Mucosa of stomach (tissue), 1 donor: ENCODE measurements around the gene GARNL3.
A peak's percentile ranks its signal among the peaks of the same experiment; 100 is the strongest.

Experiments used
- H3K27me3 ChIP-seq: one replicate; pipeline ENCODE4 v1.7.0; 2013; ENCODE audit warnings: mild to moderate bottlenecking, low read length; ENCODE audit not compliant: control insufficient read depth, insufficient read depth
- H3K36me3 ChIP-seq: one replicate; pipeline ENCODE4 v1.7.0; 2013; ENCODE audit warnings: low read length; ENCODE audit not compliant: control insufficient read depth, insufficient read depth
- H3K4me1 ChIP-seq: one replicate; pipeline ENCODE4 v1.7.0; 2013; ENCODE audit warnings: mild to moderate bottlenecking, low read length; ENCODE audit not compliant: control insufficient read depth, insufficient read depth
- H3K4me3 ChIP-seq: one replicate; pipeline ENCODE4 v1.7.0; 2013; ENCODE audit warnings: low read length
- H3K9ac ChIP-seq: one replicate; pipeline ENCODE4 v1.7.0; 2013; ENCODE audit warnings: mild to moderate bottlenecking, low read length, moderate library complexity
- H3K9me3 ChIP-seq: one replicate; pipeline ENCODE4 v1.7.0; 2013; ENCODE audit warnings: mild to moderate bottlenecking, low read length, moderate library complexity; ENCODE audit not compliant: control insufficient read depth
- donor health status: Pancreatic carcinoma.

Gene GARNL3

DNA sequence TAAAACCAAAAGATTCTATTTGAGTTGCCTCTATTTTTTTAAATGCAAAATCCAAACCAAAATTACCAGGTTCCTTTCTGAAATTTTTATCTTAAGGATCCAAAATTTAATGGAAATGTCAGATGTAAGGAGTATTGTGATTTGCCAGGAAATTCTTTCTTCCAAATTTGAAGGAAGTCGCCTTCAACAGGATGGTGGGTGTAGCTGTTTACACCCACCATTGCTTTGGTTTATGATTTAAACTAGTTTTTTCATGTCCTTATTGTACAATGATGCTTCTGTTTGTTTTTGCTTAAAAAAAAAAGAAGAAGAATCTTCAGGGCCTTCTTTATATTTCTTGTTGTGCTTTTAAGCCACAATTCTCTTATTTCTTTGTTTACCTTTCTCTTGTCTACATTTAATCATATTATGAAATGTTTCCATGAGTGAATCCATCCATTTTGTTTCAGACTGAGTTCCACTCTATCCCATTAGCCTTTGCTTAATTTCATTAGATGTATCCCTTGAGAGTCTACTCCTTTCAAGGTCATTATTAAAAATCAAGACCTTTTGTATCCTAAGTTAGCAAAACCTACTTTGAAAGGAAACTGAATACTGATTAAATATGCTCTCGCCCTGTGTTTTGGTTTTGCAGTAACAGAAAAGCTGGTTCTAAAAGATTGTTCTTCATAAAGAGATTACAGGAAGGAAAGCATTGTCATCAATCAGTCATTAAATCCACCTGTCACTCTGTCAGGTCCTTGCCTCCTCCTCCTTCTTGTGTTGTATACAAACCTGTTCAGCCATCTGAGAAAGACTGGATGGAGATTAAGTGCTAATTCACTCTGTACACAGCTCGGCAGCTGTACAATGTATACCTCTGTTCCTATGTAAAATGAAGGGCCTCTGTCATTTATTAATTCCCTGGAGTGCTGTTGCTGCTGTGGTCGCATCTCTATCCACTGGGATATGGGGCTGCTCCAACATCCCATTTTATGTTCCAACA, 86.9 kb downstream of the GARNL3 start:
- Histone ChIP-seq H3K27me3 (no peaks in the 10 kb centered on the region), H3K9ac (no peak overlapping the region), H3K4me1 (no peaks in the 10 kb centered on the region), H3K9me3 (no peaks in the 10 kb centered on the region), H3K4me3 (no peak overlapping the region), H3K36me3 (no peaks in the 10 kb centered on the region)

DNA sequence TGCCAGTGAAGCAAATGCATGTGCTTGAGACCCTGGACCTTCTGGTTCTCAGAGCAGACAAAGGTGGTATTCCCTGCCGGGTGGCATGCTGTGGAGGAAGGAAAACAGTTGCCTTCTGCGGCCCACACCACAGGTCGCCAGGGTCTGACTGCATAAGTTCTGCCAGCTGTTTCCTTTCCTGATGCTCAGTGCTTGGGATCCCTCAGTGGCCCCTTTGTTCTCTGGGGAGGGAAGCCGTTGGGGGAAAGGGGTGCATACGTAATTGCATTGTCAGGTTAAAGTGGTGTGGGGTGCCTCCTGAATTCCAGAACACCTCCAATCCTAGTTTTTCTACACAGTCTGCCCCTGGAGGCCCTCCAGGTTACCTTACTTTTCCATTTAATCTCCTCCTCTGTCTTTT, 89.3 kb downstream of the GARNL3 start:
- H3K27me3 ChIP-seq: no peaks in the 10 kb centered on the region
- H3K9ac ChIP-seq: no peak overlapping the region
- H3K9me3 ChIP-seq: no peaks in the 10 kb centered on the region
- no peak overlapping the region for H3K4me3 ChIP-seq
- H3K4me1 ChIP-seq: no peaks in the 10 kb centered on the region
- H3K36me3 ChIP-seq: no peaks in the 10 kb centered on the region

DNA sequence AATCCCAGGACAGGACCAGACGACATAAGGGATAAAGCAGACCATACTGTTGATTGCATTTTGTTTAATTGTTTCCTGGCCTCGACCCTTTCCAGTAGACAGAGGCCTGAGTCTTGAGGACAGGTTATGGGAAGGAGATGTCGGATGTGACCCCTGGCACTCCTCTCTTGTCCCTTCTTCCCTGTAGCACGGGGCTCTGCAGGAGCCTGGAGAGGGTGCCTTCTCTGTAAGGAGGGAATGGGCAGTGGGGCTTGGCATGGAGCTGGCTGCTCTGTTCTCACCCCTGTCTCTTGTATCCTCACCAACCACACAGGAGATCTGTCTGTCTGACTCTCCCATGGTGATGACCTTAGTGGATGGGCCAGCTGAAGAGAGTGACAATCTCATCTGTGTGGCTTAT, 92.3 kb downstream of the GARNL3 start:
- H3K36me3 ChIP-seq: no peaks in the 10 kb centered on the region
- peaks cover 18% of the 10 kb centered on the region for H3K4me1 ChIP-seq
- H3K9ac ChIP-seq: no peak overlapping the region
- H3K4me3 ChIP-seq: no peak overlapping the region
- H3K9me3 ChIP-seq: no peaks in the 10 kb centered on the region
- H3K27me3 ChIP-seq: no peaks in the 10 kb centered on the region

DNA sequence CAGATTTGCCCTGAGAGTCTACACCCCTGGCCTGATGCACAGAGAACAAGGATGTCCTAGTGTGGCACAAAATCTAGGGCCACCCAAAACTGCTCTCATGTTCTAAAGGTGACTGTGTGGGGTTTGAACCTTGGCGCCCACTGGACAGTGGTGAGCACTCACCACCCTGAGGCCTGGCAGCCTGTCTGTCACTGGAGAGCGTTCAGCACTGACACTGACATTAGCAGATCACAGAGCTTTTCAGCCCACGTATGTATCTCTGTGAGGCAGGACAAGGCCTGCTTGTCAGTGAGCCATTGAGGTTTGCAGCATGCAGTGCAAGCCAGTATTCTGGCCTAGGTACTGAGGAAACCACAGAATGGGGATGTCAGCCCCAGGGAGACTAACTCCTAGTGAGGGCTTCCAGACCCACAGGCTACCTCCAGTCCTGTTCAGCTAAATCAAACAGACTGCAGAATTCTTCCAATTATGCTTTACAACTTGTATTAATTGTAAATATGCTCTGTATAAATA, 93.5 kb downstream of the GARNL3 start:
- H3K27me3 ChIP-seq: no peaks in the 10 kb centered on the region
- no peak overlapping the region for H3K9ac ChIP-seq
- H3K4me1 ChIP-seq: peaks cover 30% of the 10 kb centered on the region
- H3K9me3 ChIP-seq: no peaks in the 10 kb centered on the region
- no peak overlapping the region for H3K4me3 ChIP-seq
- H3K36me3 ChIP-seq: no peaks in the 10 kb centered on the region

DNA sequence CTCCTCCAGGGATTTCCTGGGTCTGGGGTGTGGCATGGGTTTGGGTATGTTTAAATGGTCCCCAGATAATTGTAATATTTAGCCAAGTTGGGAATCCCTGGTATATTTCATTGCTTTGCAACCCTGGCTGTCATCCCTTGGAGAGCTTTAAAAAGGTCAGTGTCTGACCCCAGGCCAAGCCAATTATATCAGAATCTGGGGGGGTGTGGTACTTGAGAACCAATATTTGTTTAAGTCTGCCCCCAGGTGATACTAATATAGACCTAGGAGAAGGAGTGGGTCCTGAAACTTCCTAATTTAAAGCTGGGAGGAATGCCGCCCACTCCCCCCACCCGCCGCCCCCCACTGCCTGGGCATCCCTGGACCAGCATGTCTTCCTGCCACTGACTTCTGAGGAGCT, 94.2 kb downstream of the GARNL3 start:
- no peak overlapping the region for H3K4me3 ChIP-seq
- peaks cover 30% of the 10 kb centered on the region for H3K4me1 ChIP-seq
- H3K9me3 ChIP-seq: no peaks in the 10 kb centered on the region
- H3K27me3 ChIP-seq: no peaks in the 10 kb centered on the region
- H3K9ac ChIP-seq: no peak overlapping the region
- no peaks in the 10 kb centered on the region for H3K36me3 ChIP-seq

DNA sequence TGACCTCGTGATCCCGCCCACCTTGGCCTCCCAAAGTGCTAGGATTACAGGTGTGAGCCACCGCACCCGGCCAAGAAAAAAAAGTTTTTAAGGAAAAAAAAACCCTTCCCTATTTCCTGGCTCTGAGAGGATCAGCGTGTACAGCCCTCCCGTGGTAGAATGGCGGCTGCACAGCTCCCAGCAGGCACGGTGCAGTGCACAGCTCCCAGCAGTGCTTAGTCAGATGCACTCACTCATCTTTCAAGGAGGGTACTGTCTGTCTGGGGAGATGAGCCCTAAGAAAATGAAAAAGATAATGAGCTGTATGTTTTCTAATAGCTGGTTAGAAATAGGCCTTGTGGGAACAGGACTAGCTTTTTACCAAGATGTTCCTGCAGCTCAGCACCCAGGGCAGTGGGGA, 95.7 kb downstream of the GARNL3 start:
- H3K36me3 ChIP-seq: no peaks in the 10 kb centered on the region
- H3K9ac ChIP-seq: peak overlapping the region; percentile 84
- peaks cover 30% of the 10 kb centered on the region for H3K4me1 ChIP-seq
- no peaks in the 10 kb centered on the region for H3K27me3 ChIP-seq
- no peaks in the 10 kb centered on the region for H3K9me3 ChIP-seq
- H3K4me3 ChIP-seq: no peak overlapping the region

DNA sequence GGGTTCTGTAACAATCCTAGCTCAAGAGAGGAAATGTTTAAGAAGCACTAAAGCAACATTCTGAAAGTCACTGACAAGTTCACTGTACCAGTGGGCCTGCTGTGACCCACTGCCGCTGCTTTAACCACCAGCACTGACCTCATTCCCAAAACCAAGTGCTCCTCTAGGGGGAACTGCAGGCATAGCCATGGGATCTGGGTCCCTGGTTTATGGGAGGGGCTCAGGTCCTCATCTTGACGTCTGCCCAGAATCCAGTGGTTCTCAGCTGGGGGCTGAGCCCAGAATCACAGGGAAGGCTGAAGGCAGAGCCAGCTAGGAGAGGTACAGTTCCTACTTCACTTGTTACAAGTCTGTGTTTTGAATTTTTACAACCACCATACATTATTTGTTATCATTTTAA, 96.3 kb downstream of the GARNL3 start:
- Histone ChIP-seq H3K9me3 (no peaks in the 10 kb centered on the region), H3K4me1 (peaks cover 30% of the 10 kb centered on the region), H3K4me3 (peak overlapping the region; percentile 40), H3K36me3 (no peaks in the 10 kb centered on the region), H3K27me3 (no peaks in the 10 kb centered on the region), H3K9ac (peak overlapping the region; percentile 84)

DNA sequence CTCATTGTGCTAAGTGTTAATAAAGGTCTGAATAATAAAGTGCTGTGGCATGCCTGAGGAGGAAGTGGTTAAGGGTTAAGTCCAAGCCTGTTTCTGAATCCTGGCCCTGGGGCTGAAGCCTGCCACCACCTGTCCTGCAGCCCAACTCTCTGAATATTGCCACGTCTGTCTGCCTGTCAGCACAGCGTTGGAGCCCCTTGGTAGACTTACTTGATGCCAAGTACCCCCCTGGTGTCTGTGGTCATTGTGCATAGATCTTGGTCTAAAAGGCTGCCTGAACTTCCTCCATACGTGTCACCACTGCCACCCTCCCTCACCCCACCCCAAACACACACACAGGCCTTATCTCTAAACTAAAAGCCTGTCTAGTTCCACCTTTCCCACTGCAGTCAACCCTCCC, 97.0 kb downstream of the GARNL3 start:
- H3K9ac ChIP-seq: peak overlapping the region; percentile 84
- H3K9me3 ChIP-seq: no peaks in the 10 kb centered on the region
- H3K36me3 ChIP-seq: no peaks in the 10 kb centered on the region
- H3K4me1 ChIP-seq: peaks cover 30% of the 10 kb centered on the region
- peak overlapping the region; percentile 40 for H3K4me3 ChIP-seq
- no peaks in the 10 kb centered on the region for H3K27me3 ChIP-seq

DNA sequence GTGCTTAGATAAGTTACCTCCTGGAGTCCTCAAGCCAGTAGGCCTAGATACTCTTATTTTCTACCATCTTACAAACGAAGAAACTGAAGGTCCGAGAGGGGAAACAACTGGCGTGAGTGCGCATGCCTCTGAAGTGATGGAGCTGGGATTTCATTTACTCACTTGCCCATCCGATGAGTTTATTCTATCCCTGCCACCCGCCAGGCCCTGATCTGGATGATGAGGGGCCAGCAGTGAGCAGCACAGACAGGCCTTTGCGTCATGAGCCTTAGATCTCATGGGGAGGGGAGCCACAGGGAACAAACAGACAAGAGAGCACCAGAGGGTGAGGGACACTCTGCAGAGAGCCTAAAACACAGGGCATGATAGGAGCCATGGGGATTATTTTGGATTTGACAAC, 98.3 kb downstream of the GARNL3 start:
- H3K4me1 ChIP-seq: peaks cover 30% of the 10 kb centered on the region
- no peak overlapping the region for H3K4me3 ChIP-seq
- no peaks in the 10 kb centered on the region for H3K27me3 ChIP-seq
- no peaks in the 10 kb centered on the region for H3K9me3 ChIP-seq
- H3K36me3 ChIP-seq: no peaks in the 10 kb centered on the region
- H3K9ac ChIP-seq: no peak overlapping the region

DNA sequence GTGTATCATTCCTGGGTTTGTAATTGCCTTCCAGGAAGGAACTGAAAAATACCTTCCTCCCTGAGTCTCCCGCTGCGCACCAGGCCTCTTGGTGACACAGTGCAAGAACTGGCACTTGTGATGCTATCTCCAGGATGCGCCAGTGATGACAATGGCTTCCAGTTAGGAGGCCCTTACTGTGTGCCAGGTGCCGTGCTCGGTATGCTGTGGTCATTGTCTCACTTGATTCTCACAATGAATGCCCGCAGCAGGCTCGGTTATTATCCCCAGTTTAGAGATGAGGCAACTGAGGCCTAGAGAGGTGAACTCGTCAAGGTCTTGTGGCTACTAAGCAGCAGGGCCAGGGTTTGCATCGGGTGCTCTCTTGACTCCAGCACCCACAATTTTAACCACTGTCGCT, 100.9 kb downstream of the GARNL3 start:
- Histone ChIP-seq H3K4me3 (no peak overlapping the region), H3K36me3 (no peaks in the 10 kb centered on the region)

DNA sequence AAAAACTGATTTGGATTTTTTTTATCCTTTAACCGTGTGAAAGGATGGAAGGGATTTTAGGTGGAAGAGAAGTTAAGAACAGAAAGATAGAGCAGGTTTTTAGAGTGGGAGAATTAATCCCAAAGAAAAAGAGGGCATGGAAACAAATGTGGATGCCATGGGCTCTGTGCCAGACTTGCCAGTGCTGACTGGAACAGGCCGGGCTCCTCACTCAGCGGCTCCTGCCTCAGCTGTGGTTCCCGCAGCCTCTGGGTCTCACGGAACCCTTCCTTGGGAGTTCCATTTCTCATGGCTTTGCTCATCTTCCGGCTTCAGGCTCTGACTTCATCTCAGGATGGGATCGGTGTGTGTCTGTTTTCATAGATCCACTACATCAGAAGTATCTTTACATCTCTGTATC, 102.0 kb downstream of the GARNL3 start:
- H3K36me3 ChIP-seq: no peaks in the 10 kb centered on the region
- no peaks in the 10 kb centered on the region for H3K27me3 ChIP-seq
- H3K4me3 ChIP-seq: no peak overlapping the region
- H3K9ac ChIP-seq: no peak overlapping the region
- H3K9me3 ChIP-seq: no peaks in the 10 kb centered on the region
- peaks cover 15% of the 10 kb centered on the region for H3K4me1 ChIP-seq

More for the DNA sequence above, 100.9 kb downstream of the GARNL3 start:
- Histone ChIP-seq H3K4me1 (peaks cover 27% of the 10 kb centered on the region), H3K27me3 (no peaks in the 10 kb centered on the region), H3K9ac (no peak overlapping the region), H3K9me3 (no peaks in the 10 kb centered on the region)

DNA sequence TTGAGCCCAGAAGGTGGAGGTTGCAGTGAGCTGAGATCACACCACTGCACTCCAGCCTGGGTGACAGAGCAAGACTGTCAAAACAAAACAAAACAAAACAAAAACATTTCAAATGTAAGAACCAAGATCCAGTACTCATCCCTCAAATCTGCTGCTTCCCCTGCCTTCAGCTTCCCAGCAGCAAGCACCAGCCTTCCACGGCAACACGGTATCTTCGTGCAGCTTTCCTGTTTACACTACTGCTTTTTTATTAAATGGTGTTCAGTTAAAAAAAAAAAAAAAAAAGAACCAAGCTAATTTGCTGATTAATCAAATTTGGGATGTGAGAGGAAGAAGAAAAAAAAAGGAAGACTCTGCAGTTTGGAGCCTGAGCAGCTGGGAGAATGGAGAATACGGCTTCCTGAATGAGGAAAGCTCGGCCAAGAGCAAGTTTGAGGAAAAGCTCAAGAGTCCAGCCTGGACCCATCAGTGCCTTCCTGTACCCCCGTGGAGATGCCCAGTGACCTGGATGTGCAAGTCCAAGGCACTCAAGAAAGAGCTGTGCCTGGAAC, 104.4 kb downstream of the GARNL3 start:
- H3K27me3 ChIP-seq: no peaks in the 10 kb centered on the region
- H3K9me3 ChIP-seq: no peaks in the 10 kb centered on the region
- H3K4me3 ChIP-seq: no peak overlapping the region
- H3K9ac ChIP-seq: no peak overlapping the region
- no peaks in the 10 kb centered on the region for H3K4me1 ChIP-seq
- H3K36me3 ChIP-seq: no peaks in the 10 kb centered on the region
